Esophagus muscularis mucosa (tissue), 4 donors: ENCODE data around the gene PDIA2. TPM values are rescaled to one million over a fixed set of nuclear protein-coding genes. Genes with fewer than 3 reads are reported as not detected.

ENCODE experiments used
- DNase-seq: peaks from one replicate; pipeline ENCODE4 v3.0.0-alpha.2; 2017; ENCODE audit errors: extremely low spot score
- H3K27ac ChIP-seq, 4 donors: fragments of 200-600 bp; sonication (generic); replicated peaks in 1 of 4; 1 replicate in 3 of 4; 2 replicates in 1 of 4; pipeline ENCODE4 v1.5.1; 2016 to 2019; ENCODE audit warnings: mild to moderate bottlenecking in 1 of 4
- H3K27me3 ChIP-seq, 4 donors: fragments of 200-600 bp; sonication (generic); one replicate each; pipeline versions ENCODE4 v1.5.1 to v1.6.0; 2016 to 2019
- H3K36me3 ChIP-seq, 4 donors: fragments of 200-600 bp; sonication (generic); one replicate each; pipeline ENCODE4 v1.5.1; 2016 to 2019
- H3K4me1 ChIP-seq, 4 donors: fragments of 200-600 bp; sonication (generic); one replicate each; pipeline ENCODE4 v1.5.1; 2016 to 2019
- H3K4me3 ChIP-seq, 4 donors: fragments of 200-600 bp; sonication (generic); 1 replicate in 2 of 4; 2 replicates in 2 of 4; pipeline ENCODE4 v1.5.1; 2016 to 2019; ENCODE audit warnings: mild to moderate bottlenecking in 4 of 4, moderate library complexity in 1 of 4
- H3K9me3 ChIP-seq, 4 donors: fragments of 200-600 bp; sonication (generic); 1 replicate in 3 of 4; 2 replicates in 1 of 4; pipeline ENCODE4 v1.5.1; 2016 to 2019
- CTCF ChIP-seq, 3 experiments: fragments of 200-600 bp in 2 of 3; fragments of 450-650 bp in 1 of 3; sonication (generic) in 2 of 3; IDR thresholded peaks; one replicate each; pipeline ENCODE4 v1.5.1; 2017 to 2019; ENCODE audit warnings: antibody characterized with exemption in 3 of 3, mild to moderate bottlenecking in 2 of 3, moderate library complexity in 1 of 3
- EP300 ChIP-seq: sonication (generic); formaldehyde crosslinking; IDR thresholded peaks from one replicate; pipeline ENCODE4 v1.6.1; 2017; ENCODE audit warnings: antibody characterized with exemption
- POLR2A ChIP-seq: fragments of 450-650 bp; IDR thresholded peaks from one replicate; pipeline ENCODE4 v1.6.1; 2017; ENCODE audit warnings: antibody characterized with exemption, moderate library complexity, mild to moderate bottlenecking, low read depth
- POLR2AphosphoS5 ChIP-seq, 2 donors: sonication (generic); formaldehyde crosslinking; IDR thresholded peaks; one replicate each; pipeline ENCODE4 v1.6.1; 2017; ENCODE audit warnings: antibody characterized with exemption in 2 of 2
- WGBS: methylation state at CpG from one replicate; pipeline ENCODE4 v1.1.5; 2018; 5-methylcytosine and 5-hydroxymethylcytosine counted together
- intact Hi-C: fragments of 100-400 bp; cut with DNase I; formaldehyde crosslinking; loops from one replicate; pipeline ENCODE4 v1.15.1; 2023
- total RNA-seq, 4 donors: library from RNA; depleted of rRNA; stranded (reverse); fragments of >200 nt; gene quantifications; one replicate each; pipeline versions ENCODE4 v1.1.0 to v1.2.1, GENCODE V29; 2016

Gene PDIA2
- total RNA-seq, 4 donors from 2014 or later: 0.23 to 1.2 (median 1.0) TPM; not detected in 1

GRCh38 chr16:303760-304505 lies 21.0 kb downstream of the PDIA2 start:
- intact Hi-C loops: no loop called here
- no peak overlapping the region for H3K4me3 ChIP-seq
- no peaks in the 10 kb centered on the region for H3K9me3 ChIP-seq
- TF ChIP-seq POLR2A: no peak
- TF ChIP-seq POLR2AphosphoS5 (IDR thresholded peaks at IDR 0.05): no peak
- no peak for TF ChIP-seq CTCF (IDR thresholded peaks at IDR 0.05)
- TF ChIP-seq EP300: no peak
- 92% methylated on average over 41 of the region's 43 CpGs for WGBS
- H3K36me3 ChIP-seq: peaks cover 6 to 71% (median 60%) of the 10 kb centered on the region in 4 donors
- H3K27ac ChIP-seq: no peak overlapping the region
- H3K4me1 ChIP-seq: no peaks in the 10 kb centered on the region
- DNase-seq: no peak
- no peaks in the 10 kb centered on the region for H3K27me3 ChIP-seq

GRCh38 chr16:305916-306626 lies 23.1 kb downstream of the PDIA2 start:
- peaks cover 12 to 84% (median 72%) of the 10 kb centered on the region in 4 donors for H3K36me3 ChIP-seq
- H3K9me3 ChIP-seq: no peaks in the 10 kb centered on the region
- no peaks in the 10 kb centered on the region for H3K4me1 ChIP-seq
- H3K4me3 ChIP-seq: no peak overlapping the region
- H3K27me3 ChIP-seq: no peaks in the 10 kb centered on the region
- DNase-seq: no peak
- intact Hi-C loops: no loop called here
- WGBS: 89% methylated on average over 19 of the region's 19 CpGs
- no peak overlapping the region for H3K27ac ChIP-seq
- no peak for TF ChIP-seq POLR2AphosphoS5 (IDR thresholded peaks at IDR 0.05)
- TF ChIP-seq EP300: no peak
- TF ChIP-seq CTCF (IDR thresholded peaks at IDR 0.05): no peak

- intact Hi-C loops: no loop called here
- no peak for DNase-seq
Observed at GRCh38 chr16:306911-307370, 24.0 kb downstream of the PDIA2 start.

GRCh38 chr16:307691-308312 lies 24.8 kb downstream of the PDIA2 start:
- TF ChIP-seq EP300 (no peak), CTCF (IDR thresholded peaks at IDR 0.05) (no peak), POLR2AphosphoS5 (IDR thresholded peaks at IDR 0.05) (no peak), POLR2A (no peak)
- Histone ChIP-seq H3K4me1 (no peaks in the 10 kb centered on the region), H3K27ac (no peak overlapping the region), H3K9me3 (no peaks in the 10 kb centered on the region), H3K36me3 (peaks cover 18 to 84% (median 69%) of the 10 kb centered on the region in 4 donors), H3K4me3 (no peak overlapping the region), H3K27me3 (no peaks in the 10 kb centered on the region)
- WGBS: 93% methylated on average over 12 of the region's 21 CpGs
- intact Hi-C loops: no loop called here
- no peak for DNase-seq

More at GRCh38 chr16:306911-307370, 24.0 kb downstream of the PDIA2 start:
- H3K36me3 ChIP-seq: peaks cover 12 to 84% (median 69%) of the 10 kb centered on the region in 4 donors
- TF ChIP-seq CTCF (IDR thresholded peaks at IDR 0.05): no peak
- TF ChIP-seq POLR2AphosphoS5 (IDR thresholded peaks at IDR 0.05): no peak
- TF ChIP-seq POLR2A: no peak
- TF ChIP-seq EP300: no peak
- no peaks in the 10 kb centered on the region for H3K9me3 ChIP-seq
- no peak overlapping the region for H3K4me3 ChIP-seq
- no peaks in the 10 kb centered on the region for H3K27me3 ChIP-seq
- no peak overlapping the region for H3K27ac ChIP-seq
- WGBS: 94% methylated on average over 15 of the region's 17 CpGs
- no peaks in the 10 kb centered on the region for H3K4me1 ChIP-seq
